Activated CD4-positive, CD25-positive, alpha-beta regulatory T cell treated with anti-CD3 and anti-CD28 coated beads, Interleukin-2, amount 50 U/mL, for 72 hours (primary cell): ENCODE results near the gene TRUB2.
"Not testable (repeated sequence)": the region's sequence is repeated elsewhere in the genome, so short reads cannot be mapped to it uniquely, and the experiment has no call there.

ENCODE experiments used
- DNase-seq: peaks from one replicate; pipeline ENCODE4 v3.0.0; 2021

Gene TRUB2

GRCh38 chr9:128340691-128341434 is 18.6 kb upstream of the TRUB2 start:
- DNase-seq = peak; percentile 39

- peak; percentile 81 for DNase-seq
Observed at GRCh38 chr9:128339761-128340690, 17.8 kb upstream of the TRUB2 start, which contains the start of gene SLC27A4. TSS of gene SLC27A4 (plus strand) at chr9:128340527. CDS start at chr9:128343133, 2,606 bp downstream.

DNA sequence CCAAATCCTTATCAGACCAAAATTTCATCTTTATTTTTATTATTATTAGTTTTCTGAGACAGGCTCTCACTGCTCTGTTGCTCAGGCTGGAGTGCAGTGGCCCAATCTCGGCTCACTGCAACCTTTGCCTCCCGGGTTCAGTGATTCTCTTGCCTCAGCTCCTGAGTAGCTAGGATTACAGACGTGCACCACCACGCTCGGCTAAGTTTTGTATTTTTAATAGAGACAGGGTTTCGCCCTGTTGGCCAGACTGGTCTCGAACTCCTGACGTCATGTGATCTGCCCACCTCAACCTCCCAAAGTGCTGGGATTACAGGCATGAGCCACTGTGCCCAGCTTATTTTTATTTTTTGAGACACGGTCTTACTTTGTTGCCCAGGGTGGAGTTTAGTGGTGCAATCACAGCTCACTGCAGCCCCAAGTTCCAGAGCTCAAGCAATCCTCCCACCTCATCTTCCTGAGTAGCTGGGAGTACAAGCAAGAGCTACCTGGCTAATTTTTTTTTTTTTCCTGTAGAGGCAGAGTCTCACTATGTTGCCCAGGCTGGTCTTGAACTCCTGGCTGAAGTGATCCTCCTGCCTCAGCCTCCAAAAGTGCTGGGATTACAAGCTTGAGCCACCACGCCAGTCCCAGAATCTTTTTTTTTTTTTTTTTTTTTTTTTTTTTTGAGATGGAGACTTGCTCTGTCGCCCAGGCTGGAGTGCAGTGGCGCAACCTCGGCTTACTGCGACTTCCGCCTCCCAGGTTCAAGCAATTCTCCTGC is 16.8 kb upstream of the TRUB2 start:
- DNase-seq = not testable (repeated sequence)

DNA sequence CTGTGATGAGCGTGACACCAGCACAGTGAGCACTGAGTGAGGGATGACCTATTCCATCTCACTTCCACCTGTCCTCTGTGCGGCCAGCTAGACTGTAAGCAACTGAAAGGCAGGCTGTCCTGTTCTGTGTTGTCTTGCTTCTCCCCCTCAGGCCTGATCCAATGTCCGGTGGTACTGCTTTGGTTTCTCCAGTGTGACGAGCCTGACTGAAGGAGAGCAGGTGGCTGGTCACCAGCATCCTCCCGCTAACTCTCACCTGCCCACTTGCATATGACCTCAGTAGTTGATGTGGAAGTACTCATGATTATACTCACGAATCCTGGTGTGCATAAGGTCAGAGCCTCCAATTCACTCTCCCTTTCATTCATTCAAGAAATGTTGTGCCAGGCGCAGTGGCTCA is 15.7 kb upstream of the TRUB2 start:
- DNase-seq = no peak

DNA sequence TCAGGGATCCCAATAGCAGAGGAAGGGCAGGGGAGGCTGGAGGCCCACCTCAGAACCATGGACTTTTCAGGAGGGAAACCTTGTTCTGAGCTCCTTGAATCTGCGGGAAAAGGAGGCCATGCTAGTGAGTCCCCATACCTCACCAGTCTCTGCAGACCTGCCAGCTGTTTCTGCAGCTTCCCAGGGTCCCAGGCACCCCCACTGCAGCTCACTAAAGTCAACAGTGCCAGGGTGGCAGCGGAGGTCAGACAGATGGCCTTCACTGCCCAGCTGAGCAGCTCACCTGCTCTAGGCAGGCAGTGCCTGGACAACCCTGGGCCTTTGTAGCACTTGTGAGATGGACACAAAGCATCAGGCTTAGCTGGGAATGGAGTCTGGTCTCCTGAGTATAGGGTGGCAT is 13.7 kb upstream of the TRUB2 start:
- DNase-seq = no peak

DNA sequence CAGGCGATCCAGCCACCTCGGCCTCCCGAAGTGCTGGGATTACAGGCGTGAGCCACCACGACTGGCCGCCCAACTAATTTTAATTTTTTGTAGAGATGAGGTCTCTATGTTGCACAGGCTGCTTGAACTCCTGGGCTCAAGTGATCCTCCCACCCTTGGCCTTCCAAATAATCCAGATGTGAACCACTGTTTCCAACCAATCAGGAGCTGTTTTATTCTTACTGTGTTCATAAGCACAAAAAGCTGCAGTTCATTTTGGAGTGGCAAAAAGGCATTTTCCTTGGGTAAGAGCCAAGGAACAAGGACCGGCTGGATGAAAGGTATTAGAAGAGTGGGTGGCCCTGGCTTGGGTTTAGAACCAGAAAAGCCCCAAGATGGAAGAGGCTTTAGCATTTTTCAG is 12.9 kb upstream of the TRUB2 start:
- no peak for DNase-seq

DNA sequence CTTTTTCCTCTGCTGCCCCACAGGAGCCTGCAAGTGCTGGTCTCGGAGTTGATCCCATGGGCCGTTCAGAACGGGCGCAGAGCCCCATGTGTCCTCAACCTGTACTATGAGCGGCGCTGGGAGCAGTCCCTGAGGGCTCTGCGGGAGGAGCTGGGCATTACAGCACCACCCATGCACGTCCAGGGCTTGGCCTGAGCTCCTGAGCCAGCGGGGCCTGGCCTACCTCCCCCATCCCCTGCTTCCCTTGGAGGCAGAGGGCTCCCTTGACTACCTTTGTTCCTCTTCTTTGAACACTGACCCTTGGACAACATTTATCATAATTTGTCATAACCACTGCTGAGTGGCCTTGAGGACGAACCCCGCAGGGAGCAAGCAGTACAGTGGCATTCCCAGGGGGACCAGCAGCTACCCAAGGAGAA is 11.2 kb upstream of the TRUB2 start:
- DNase-seq = no peak

GRCh38 chr9:128325629-128326028 is 3.4 kb upstream of the TRUB2 start:
- DNase-seq = no peak

GRCh38 chr9:128324401-128324800 is 2.2 kb upstream of the TRUB2 start:
- no peak for DNase-seq

- DNase-seq = no peak
Observed at GRCh38 chr9:128323791-128324190, 1.5 kb upstream of the TRUB2 start.

- no peak for DNase-seq
Observed at GRCh38 chr9:128323212-128323730, 1.0 kb upstream of the TRUB2 start.

DNA sequence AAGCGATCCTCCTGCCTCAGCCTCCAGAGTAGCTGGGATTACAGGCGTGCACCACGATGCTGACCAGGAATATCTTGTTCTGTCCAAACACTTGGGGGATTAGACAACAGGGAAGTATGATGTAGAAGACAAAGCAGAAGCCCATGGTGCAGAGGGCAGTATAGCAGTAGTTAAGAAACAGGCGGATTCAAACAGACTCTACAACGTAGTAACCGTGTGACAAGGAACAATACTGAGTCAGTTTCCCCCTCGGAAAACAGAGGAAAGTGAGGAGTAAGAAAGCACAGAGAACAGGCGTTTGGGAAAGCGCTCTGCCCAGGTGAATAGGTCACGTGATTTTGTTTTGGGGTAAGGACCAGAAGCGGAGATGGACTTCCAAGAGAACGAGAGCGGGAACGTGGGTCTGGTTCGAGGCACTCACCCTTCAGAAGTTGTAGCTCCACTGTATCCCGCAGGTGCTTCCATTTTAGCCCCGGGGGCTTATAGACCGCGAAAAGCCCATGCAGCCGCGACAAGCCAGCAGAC is 306 bp downstream of the TRUB2 start:
- no peak for DNase-seq

GRCh38 chr9:128321343-128321742 is 904 bp downstream of the TRUB2 start:
- no peak for DNase-seq

DNA sequence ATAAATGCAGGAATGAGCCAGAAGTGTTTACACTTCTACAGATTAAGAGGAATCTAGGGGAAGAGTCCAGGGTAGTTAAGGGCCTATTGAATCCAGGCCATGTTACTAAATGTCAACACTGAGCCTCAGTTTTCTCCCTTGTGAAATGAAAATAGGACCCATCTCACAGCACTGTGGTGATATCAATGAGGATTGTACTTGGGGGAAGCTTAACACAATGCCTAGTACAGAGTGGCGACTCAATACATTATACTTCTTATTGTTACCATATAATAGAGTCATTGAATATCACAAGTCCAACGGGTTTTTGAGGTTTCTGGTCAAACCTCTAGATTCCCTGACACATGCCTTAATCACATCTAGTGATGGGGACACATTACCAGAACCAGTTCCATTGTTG is 4.6 kb downstream of the TRUB2 start:
- no peak for DNase-seq

- DNase-seq = no peak
Observed at GRCh38 chr9:128316421-128316820, 5.8 kb downstream of the TRUB2 start.

DNA sequence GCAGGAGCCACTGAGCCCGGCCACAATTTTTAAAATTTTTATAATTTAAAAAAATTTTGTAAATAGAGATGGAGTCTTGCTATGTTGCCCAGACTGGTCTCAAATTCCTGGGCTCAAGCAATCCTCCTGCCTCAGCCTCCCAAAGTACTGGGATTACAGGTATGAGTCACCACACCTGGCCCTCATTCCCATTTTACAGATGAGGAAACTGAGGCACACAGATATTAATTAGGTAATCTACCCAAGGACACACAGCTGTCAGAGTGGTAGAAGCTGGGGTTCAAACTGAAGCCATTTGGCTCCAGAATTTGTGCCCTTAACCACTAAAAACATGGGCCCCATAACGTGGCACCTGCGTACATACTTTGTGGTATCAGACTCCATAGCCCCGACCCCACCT is 7.5 kb downstream of the TRUB2 start:
- no peak for DNase-seq

- DNase-seq = no peak
Observed at GRCh38 chr9:128310461-128310860, 11.8 kb downstream of the TRUB2 start.

- no peak for DNase-seq
Observed at GRCh38 chr9:128309551-128309950, 12.7 kb downstream of the TRUB2 start.

DNA sequence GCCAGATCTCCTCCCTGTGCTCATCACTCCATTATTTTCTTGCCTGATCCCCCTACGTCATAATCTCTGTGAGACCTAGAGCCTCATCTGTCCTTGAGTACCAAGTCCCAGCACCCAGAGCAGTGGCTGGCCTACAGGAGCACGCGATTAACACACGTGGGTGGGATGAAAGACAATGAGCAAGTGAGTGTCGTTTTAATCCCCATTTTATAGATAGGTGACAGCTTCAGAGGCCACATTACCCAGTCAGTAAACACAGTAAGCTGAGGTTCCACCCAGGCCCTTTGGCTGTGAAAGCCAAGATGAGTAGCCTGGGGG is 17.3 kb downstream of the TRUB2 start:
- DNase-seq = no peak

- no peak for DNase-seq
Observed at GRCh38 chr9:128304136-128304970, 17.9 kb downstream of the TRUB2 start.

GRCh38 chr9:128298535-128299482 is 23.4 kb downstream of the TRUB2 start:
- DNase-seq = no peak
